HG03558 (cell line): ENCODE data around the gene ATP2B1.

Experiments
- ATAC-seq: cut with Tn5 transposase; IDR thresholded peaks from one replicate; pipeline ENCODE4 v1.9.1; 2021; ENCODE audit warnings: moderate number of reproducible peaks; ENCODE audit not compliant: unreplicated experiment; ENCODE audit errors: extremely low read depth

The ATP2B1 gene

GRCh38 chr12:89618113-89618862 is 90.3 kb downstream of the ATP2B1 start:
- no peak for ATAC-seq

- no peak for ATAC-seq
Measured at GRCh38 chr12:89610366-89610765, 98.3 kb downstream of the ATP2B1 start.

GRCh38 chr12:89603678-89604077 is 105.0 kb downstream of the ATP2B1 start:
- ATAC-seq, result no peak

- ATAC-seq, result peak; percentile 49
Measured at GRCh38 chr12:89597770-89598169, 110.9 kb downstream of the ATP2B1 start.

GRCh38 chr12:89597210-89597609 is 111.4 kb downstream of the ATP2B1 start:
- ATAC-seq, result no peak

- no peak for ATAC-seq
Measured at GRCh38 chr12:89593873-89594272, 114.8 kb downstream of the ATP2B1 start.

- ATAC-seq, result no peak
Measured at GRCh38 chr12:89593233-89593632, 115.4 kb downstream of the ATP2B1 start.

- ATAC-seq, result no peak
Measured at GRCh38 chr12:89589753-89590152, 118.9 kb downstream of the ATP2B1 start.

GRCh38 chr12:89578499-89578898 is 130.1 kb downstream of the ATP2B1 start:
- ATAC-seq, result no peak

- ATAC-seq, result no peak
Measured at GRCh38 chr12:89576572-89577220, 131.9 kb downstream of the ATP2B1 start.

- no peak for ATAC-seq
Measured at GRCh38 chr12:89575374-89575773, 133.3 kb downstream of the ATP2B1 start.

- no peak for ATAC-seq
Measured at GRCh38 chr12:89574736-89575208, 133.9 kb downstream of the ATP2B1 start.

GRCh38 chr12:89573051-89573810 is 135.4 kb downstream of the ATP2B1 start:
- ATAC-seq, result no peak

GRCh38 chr12:89571491-89572195 is 137.0 kb downstream of the ATP2B1 start:
- ATAC-seq, result no peak

- ATAC-seq, result no peak
Measured at GRCh38 chr12:89568484-89568883, 140.2 kb downstream of the ATP2B1 start.

GRCh38 chr12:89567691-89568239 is 140.9 kb downstream of the ATP2B1 start:
- ATAC-seq, result no peak

- ATAC-seq, result no peak
Measured at GRCh38 chr12:89566615-89567014, 142.0 kb downstream of the ATP2B1 start.

GRCh38 chr12:89565002-89565401 is 143.6 kb downstream of the ATP2B1 start:
- no peak for ATAC-seq

- no peak for ATAC-seq
Measured at GRCh38 chr12:89559753-89560152, 148.9 kb downstream of the ATP2B1 start.

GRCh38 chr12:89556976-89557375 is 151.7 kb downstream of the ATP2B1 start:
- ATAC-seq, result no peak
